WTC11 (cell line): ENCODE measurements around the gene RCVRN.

Experiments
- AFF4 ChIP-seq: sonication (generic); formaldehyde crosslinking; IDR thresholded peaks from 2 replicates; pipeline ENCODE4 v1.8.1; 2023; ENCODE audit warnings: mild to moderate bottlenecking, missing genetic modification reagents, borderline replicate concordance
- CDX4 ChIP-seq: fragments of 250-450 bp; sonication (Bioruptor Pico); IDR thresholded peaks from 2 replicates; pipeline ENCODE4 v1.9.0; 2021; ENCODE audit warnings: moderate library complexity, mild to moderate bottlenecking, inconsistent platforms, borderline replicate concordance
- CTCF ChIP-seq: fragments of 200-600 bp; IDR thresholded peaks from 2 replicates; pipeline ENCODE4 v1.8.0; 2022; ENCODE audit warnings: antibody characterized with exemption
- GABPB1 ChIP-seq: sonication (generic); formaldehyde crosslinking; IDR thresholded peaks from 2 replicates; pipeline ENCODE4 v1.8.1; 2023; ENCODE audit warnings: mild to moderate bottlenecking, missing genetic modification reagents
- GRHL2 ChIP-seq: fragments of 250-450 bp; sonication (Bioruptor Pico); IDR thresholded peaks from 2 replicates; pipeline ENCODE4 v1.8.0; 2022; ENCODE audit warnings: mild to moderate bottlenecking, moderate library complexity; ENCODE audit not compliant: insufficient replicate concordance, severe bottlenecking
- MXD4 ChIP-seq: fragments of 250-450 bp; sonication (Bioruptor Pico); IDR thresholded peaks from 2 replicates; pipeline ENCODE4 v1.8.0; 2021; ENCODE audit warnings: mild to moderate bottlenecking, moderate library complexity, borderline replicate concordance
- ZMAT4 ChIP-seq: fragments of 250-450 bp; sonication (Bioruptor Pico); IDR thresholded peaks from 2 replicates; pipeline ENCODE4 v1.9.0; 2021; ENCODE audit warnings: mild to moderate bottlenecking

GRCh38 chr17:9937901-9938300 lies 32.8 kb upstream of the RCVRN start:
- TF ChIP-seq CTCF (no peak), AFF4 (CRISPR knock-in tag) (no peak), CDX4 (no peak), MXD4 (CRISPR knock-in tag) (no peak), GABPB1 (CRISPR knock-in tag) (no peak), ZMAT4 (CRISPR knock-in tag) (no peak), GRHL2 (CRISPR knock-in tag) (no peak)
